Mesodermal cell (in vitro differentiated cells): Measurements from ENCODE around the gene SEMA3G.

Experiments
- H3K27ac ChIP-seq: 2 replicates; pipeline ENCODE4 v1.7.0; 2013; ENCODE audit warnings: mild to moderate bottlenecking, low read depth, low read length, moderate library complexity; ENCODE audit not compliant: severe bottlenecking
- H3K36me3 ChIP-seq: 2 replicates; pipeline ENCODE4 v1.7.1; 2013; ENCODE audit warnings: mild to moderate bottlenecking, low read length, moderate library complexity; ENCODE audit not compliant: control insufficient read depth, insufficient read depth
- H3K4me1 ChIP-seq: one replicate; pipeline ENCODE4 v1.7.1; 2013; ENCODE audit warnings: mild to moderate bottlenecking, low read length; ENCODE audit not compliant: insufficient read depth, control insufficient read depth, poor library complexity, severe bottlenecking
- H3K4me3 ChIP-seq: 2 replicates; pipeline ENCODE4 v1.7.0; 2013; ENCODE audit warnings: low read length, control low read depth, mild to moderate bottlenecking; ENCODE audit not compliant: insufficient read depth, poor library complexity, severe bottlenecking; ENCODE audit errors: extremely low read depth
- H3K9me3 ChIP-seq: 2 replicates; pipeline ENCODE4 v1.7.1; 2013; ENCODE audit warnings: mild to moderate bottlenecking, low read length, moderate library complexity; ENCODE audit not compliant: control insufficient read depth
- WGBS, 2 experiments: methylation state at CpG; one replicate each; pipeline ENCODE4 v1.1.5; 2013; ENCODE audit warnings: missing lambda C conversion rate in 2 of 2; ENCODE audit not compliant: insufficient coverage in 2 of 2; 5-methylcytosine and 5-hydroxymethylcytosine counted together

The SEMA3G gene

GRCh38 chr3:52405066-52405465, 39.8 kb downstream of the SEMA3G start:
- Histone ChIP-seq H3K4me3 (no peak overlapping the region), H3K36me3 (peaks cover 89% of the 10 kb centered on the region), H3K9me3 (no peaks in the 10 kb centered on the region), H3K4me1 (peaks cover 3% of the 10 kb centered on the region), H3K27ac (no peak overlapping the region)
- 91 to 100% methylated on average over 3 of the region's 6 CpGs for WGBS, 2 experiments

GRCh38 chr3:52404391-52404790, 40.5 kb downstream of the SEMA3G start:
- no peak overlapping the region for H3K27ac ChIP-seq
- no peak overlapping the region for H3K4me3 ChIP-seq
- peaks cover 92% of the 10 kb centered on the region for H3K36me3 ChIP-seq
- H3K9me3 ChIP-seq: no peaks in the 10 kb centered on the region
- 95 to 99% methylated on average over 9 to 10 of the region's 10 CpGs for WGBS, 2 experiments
- peaks cover 3% of the 10 kb centered on the region for H3K4me1 ChIP-seq

- WGBS, 2 experiments: 90 to 93% methylated on average over 3 of the region's 3 CpGs
- Histone ChIP-seq H3K36me3 (peaks cover 92% of the 10 kb centered on the region), H3K9me3 (no peaks in the 10 kb centered on the region), H3K27ac (no peak overlapping the region), H3K4me1 (peaks cover 3% of the 10 kb centered on the region), H3K4me3 (no peak overlapping the region)
Observed at GRCh38 chr3:52403955-52404354, 40.9 kb downstream of the SEMA3G start.

- no peaks in the 10 kb centered on the region for H3K4me1 ChIP-seq
- H3K27ac ChIP-seq: no peak overlapping the region
- WGBS, 2 experiments: 96 to 98% methylated on average over 9 to 18 of the region's 19 CpGs
- peaks cover 86% of the 10 kb centered on the region for H3K36me3 ChIP-seq
- no peak overlapping the region for H3K4me3 ChIP-seq
- H3K9me3 ChIP-seq: no peaks in the 10 kb centered on the region
Observed at GRCh38 chr3:52403271-52403841, 41.5 kb downstream of the SEMA3G start.

- Histone ChIP-seq H3K36me3 (peaks cover 80% of the 10 kb centered on the region), H3K4me3 (no peak overlapping the region), H3K4me1 (no peaks in the 10 kb centered on the region), H3K9me3 (no peaks in the 10 kb centered on the region), H3K27ac (no peak overlapping the region)
- 92 to 100% methylated on average over 10 to 11 of the region's 11 CpGs for WGBS, 2 experiments
Observed at GRCh38 chr3:52402706-52403270, 42.1 kb downstream of the SEMA3G start.

GRCh38 chr3:52402101-52402521, 42.8 kb downstream of the SEMA3G start:
- Histone ChIP-seq H3K4me1 (no peaks in the 10 kb centered on the region), H3K27ac (no peak overlapping the region), H3K9me3 (no peaks in the 10 kb centered on the region), H3K4me3 (no peak overlapping the region), H3K36me3 (peaks cover 73% of the 10 kb centered on the region)
- 94 to 98% methylated on average over 2 to 16 of the region's 16 CpGs for WGBS, 2 experiments

GRCh38 chr3:52401551-52401950, 43.4 kb downstream of the SEMA3G start:
- no peak overlapping the region for H3K4me3 ChIP-seq
- H3K27ac ChIP-seq: no peak overlapping the region
- peaks cover 67% of the 10 kb centered on the region for H3K36me3 ChIP-seq
- WGBS, 2 experiments: 80 to 100% methylated on average over 1 of the region's 1 CpG
- no peaks in the 10 kb centered on the region for H3K9me3 ChIP-seq
- H3K4me1 ChIP-seq: no peaks in the 10 kb centered on the region

- no peak overlapping the region for H3K4me3 ChIP-seq
- 100% methylated on average over 1 of the region's 1 CpG; no CpG with 5 or more reads in 1 of the 2 experiments for WGBS, 2 experiments
- no peaks in the 10 kb centered on the region for H3K9me3 ChIP-seq
- no peaks in the 10 kb centered on the region for H3K4me1 ChIP-seq
- H3K36me3 ChIP-seq: peaks cover 62% of the 10 kb centered on the region
- no peak overlapping the region for H3K27ac ChIP-seq
Observed at GRCh38 chr3:52401021-52401420, 43.9 kb downstream of the SEMA3G start.

- H3K4me1 ChIP-seq: no peaks in the 10 kb centered on the region
- no peak overlapping the region for H3K4me3 ChIP-seq
- H3K9me3 ChIP-seq: no peaks in the 10 kb centered on the region
- 94 to 98% methylated on average over 10 of the region's 10 CpGs for WGBS, 2 experiments
- peaks cover 55% of the 10 kb centered on the region for H3K36me3 ChIP-seq
- H3K27ac ChIP-seq: no peak overlapping the region
Observed at GRCh38 chr3:52400275-52400793, 44.6 kb downstream of the SEMA3G start.

- Histone ChIP-seq H3K27ac (no peak overlapping the region), H3K36me3 (peaks cover 48% of the 10 kb centered on the region), H3K4me3 (no peak overlapping the region), H3K4me1 (no peaks in the 10 kb centered on the region), H3K9me3 (no peaks in the 10 kb centered on the region)
- WGBS, 2 experiments: 91 to 98% methylated on average over 5 to 6 of the region's 6 CpGs
Observed at GRCh38 chr3:52399593-52399992, 45.3 kb downstream of the SEMA3G start.

- no peak overlapping the region for H3K27ac ChIP-seq
- peaks cover 43% of the 10 kb centered on the region for H3K36me3 ChIP-seq
- H3K4me3 ChIP-seq: no peak overlapping the region
- H3K9me3 ChIP-seq: no peaks in the 10 kb centered on the region
- H3K4me1 ChIP-seq: no peaks in the 10 kb centered on the region
- WGBS, 2 experiments: 94 to 97% methylated on average over 4 of the region's 4 CpGs
Observed at GRCh38 chr3:52399131-52399530, 45.8 kb downstream of the SEMA3G start.
